HepG2 (cell line): ENCODE results near the gene HOXA6. TPM values are rescaled to one million over a fixed set of nuclear protein-coding genes. Genes with fewer than 3 reads are reported as not detected.
A peak's percentile ranks its signal among the peaks of the same experiment; 100 is the strongest.

Experiments used
- CCAR2 ChIP-seq: fragments of 200-400 bp; formaldehyde crosslinking; optimal IDR thresholded peaks from 2 replicates; pipeline ENCODE3; 2018; ENCODE audit warnings: low read depth, mild to moderate bottlenecking, low read length, moderate library complexity
- FOSL2 ChIP-seq: sonication (generic); formaldehyde crosslinking; IDR thresholded peaks from 2 replicates; pipeline ENCODE4 v1.4.0; 2020; ENCODE audit warnings: missing genetic modification reagents
- SCMH1 ChIP-seq: sonication (generic); formaldehyde crosslinking; IDR thresholded peaks from 2 replicates; pipeline ENCODE4 v1.9.0; 2021; ENCODE audit warnings: missing genetic modification reagents, mild to moderate bottlenecking, borderline replicate concordance
- TIGD3 ChIP-seq: sonication (generic); formaldehyde crosslinking; IDR thresholded peaks from 2 replicates; pipeline ENCODE4 v1.5.1; 2020; ENCODE audit warnings: mild to moderate bottlenecking, missing genetic modification reagents, borderline replicate concordance
- TMF1 ChIP-seq: sonication (generic); formaldehyde crosslinking; IDR thresholded peaks from 2 replicates; pipeline ENCODE4 v1.8.1; 2022; ENCODE audit warnings: low read depth, missing genetic modification reagents
- ZBTB42 ChIP-seq: sonication (generic); formaldehyde crosslinking; IDR thresholded peaks from 2 replicates; pipeline ENCODE4 v1.5.0; 2020; ENCODE audit warnings: mild to moderate bottlenecking, missing genetic modification reagents
- ZEB1 ChIP-seq: IDR thresholded peaks from 2 replicates; pipeline ENCODE4 v1.6.1; 2012; ENCODE audit warnings: mild to moderate bottlenecking, low read depth, inconsistent platforms; ENCODE audit not compliant: insufficient replicate concordance
- ZNF431 ChIP-seq: sonication (generic); formaldehyde crosslinking; IDR thresholded peaks from 2 replicates; pipeline ENCODE4 v1.9.0; 2022; ENCODE audit warnings: missing genetic modification reagents, low read depth, mild to moderate bottlenecking, borderline replicate concordance
- ZNF468 ChIP-seq: sonication (generic); formaldehyde crosslinking; IDR thresholded peaks from 2 replicates; pipeline ENCODE4 v1.8.0; 2022; ENCODE audit warnings: mild to moderate bottlenecking, moderate library complexity, missing genetic modification reagents
- ZNF766 ChIP-seq: sonication (generic); formaldehyde crosslinking; IDR thresholded peaks from 2 replicates; pipeline ENCODE4 v1.5.0; 2020; ENCODE audit warnings: missing genetic modification reagents, borderline replicate concordance
- polyA plus RNA-seq, 8 experiments: library from polyadenylated mRNA; depleted of rRNA in 3 of 8; stranded (reverse) in 7 of 8; unstranded in 1 of 8; fragments of >200 nt; fragmentation: Illumina TruSeq in 4 of 8; extraction: Trizol in 4 of 8; gene quantifications; 2 replicates each; pipeline versions ENCODE4 v1.2.1 to v1.2.3, GENCODE V29; 2011 to 2016; ENCODE audit warnings: low read depth in 4 of 8, missing spikeins in 1 of 8, mixed read lengths in 1 of 8; ENCODE audit not compliant: insufficient read depth in 1 of 8
- total RNA-seq, 5 experiments: library from RNA; depleted of rRNA; stranded (reverse); fragments of >200 nt; fragmentation: Illumina TruSeq; extraction: Trizol; gene quantifications; 2 replicates each; pipeline ENCODE4 v1.2.3, GENCODE V29; 2016; ENCODE audit warnings: low read depth in 1 of 5
- TF ChIP-seq, protein P1 (sequence below): IDR thresholded peaks from 2 replicates; pipeline ENCODE4 v1.6.1; 2016; ENCODE audit warnings: low read depth, missing genetic modification reagents, missing compliant biosample characterization
- TF ChIP-seq, protein P2 (sequence below): sonication (generic); formaldehyde crosslinking; IDR thresholded peaks from 2 replicates; pipeline ENCODE4 v1.5.0; 2020; ENCODE audit warnings: missing genetic modification reagents
- TF ChIP-seq, protein P3 (sequence below): sonication (generic); formaldehyde crosslinking; IDR thresholded peaks from 2 replicates; pipeline ENCODE4 v1.4.0; 2020; ENCODE audit warnings: missing genetic modification reagents, borderline replicate concordance

HOXA6 gene
- total and polyA plus RNA-seq, 2 of the 13 experiments (the other 11 are each of a cell fraction or from before 2014, with no cell fraction given): 1.3 to 1.5 TPM

- TF ChIP-seq, protein P1, sequence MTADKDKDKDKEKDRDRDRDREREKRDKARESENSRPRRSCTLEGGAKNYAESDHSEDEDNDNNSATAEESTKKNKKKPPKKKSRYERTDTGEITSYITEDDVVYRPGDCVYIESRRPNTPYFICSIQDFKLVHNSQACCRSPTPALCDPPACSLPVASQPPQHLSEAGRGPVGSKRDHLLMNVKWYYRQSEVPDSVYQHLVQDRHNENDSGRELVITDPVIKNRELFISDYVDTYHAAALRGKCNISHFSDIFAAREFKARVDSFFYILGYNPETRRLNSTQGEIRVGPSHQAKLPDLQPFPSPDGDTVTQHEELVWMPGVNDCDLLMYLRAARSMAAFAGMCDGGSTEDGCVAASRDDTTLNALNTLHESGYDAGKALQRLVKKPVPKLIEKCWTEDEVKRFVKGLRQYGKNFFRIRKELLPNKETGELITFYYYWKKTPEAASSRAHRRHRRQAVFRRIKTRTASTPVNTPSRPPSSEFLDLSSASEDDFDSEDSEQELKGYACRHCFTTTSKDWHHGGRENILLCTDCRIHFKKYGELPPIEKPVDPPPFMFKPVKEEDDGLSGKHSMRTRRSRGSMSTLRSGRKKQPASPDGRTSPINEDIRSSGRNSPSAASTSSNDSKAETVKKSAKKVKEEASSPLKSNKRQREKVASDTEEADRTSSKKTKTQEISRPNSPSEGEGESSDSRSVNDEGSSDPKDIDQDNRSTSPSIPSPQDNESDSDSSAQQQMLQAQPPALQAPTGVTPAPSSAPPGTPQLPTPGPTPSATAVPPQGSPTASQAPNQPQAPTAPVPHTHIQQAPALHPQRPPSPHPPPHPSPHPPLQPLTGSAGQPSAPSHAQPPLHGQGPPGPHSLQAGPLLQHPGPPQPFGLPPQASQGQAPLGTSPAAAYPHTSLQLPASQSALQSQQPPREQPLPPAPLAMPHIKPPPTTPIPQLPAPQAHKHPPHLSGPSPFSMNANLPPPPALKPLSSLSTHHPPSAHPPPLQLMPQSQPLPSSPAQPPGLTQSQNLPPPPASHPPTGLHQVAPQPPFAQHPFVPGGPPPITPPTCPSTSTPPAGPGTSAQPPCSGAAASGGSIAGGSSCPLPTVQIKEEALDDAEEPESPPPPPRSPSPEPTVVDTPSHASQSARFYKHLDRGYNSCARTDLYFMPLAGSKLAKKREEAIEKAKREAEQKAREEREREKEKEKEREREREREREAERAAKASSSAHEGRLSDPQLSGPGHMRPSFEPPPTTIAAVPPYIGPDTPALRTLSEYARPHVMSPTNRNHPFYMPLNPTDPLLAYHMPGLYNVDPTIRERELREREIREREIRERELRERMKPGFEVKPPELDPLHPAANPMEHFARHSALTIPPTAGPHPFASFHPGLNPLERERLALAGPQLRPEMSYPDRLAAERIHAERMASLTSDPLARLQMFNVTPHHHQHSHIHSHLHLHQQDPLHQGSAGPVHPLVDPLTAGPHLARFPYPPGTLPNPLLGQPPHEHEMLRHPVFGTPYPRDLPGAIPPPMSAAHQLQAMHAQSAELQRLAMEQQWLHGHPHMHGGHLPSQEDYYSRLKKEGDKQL (CRISPR knock-in tag): 0 out of 2 replicates have a peak, but pooled peaks have one; percentile 7
- no peak for TF ChIP-seq ZNF468 (CRISPR knock-in tag)
- no peak for TF ChIP-seq TMF1 (CRISPR knock-in tag)
- TF ChIP-seq, protein P2, sequence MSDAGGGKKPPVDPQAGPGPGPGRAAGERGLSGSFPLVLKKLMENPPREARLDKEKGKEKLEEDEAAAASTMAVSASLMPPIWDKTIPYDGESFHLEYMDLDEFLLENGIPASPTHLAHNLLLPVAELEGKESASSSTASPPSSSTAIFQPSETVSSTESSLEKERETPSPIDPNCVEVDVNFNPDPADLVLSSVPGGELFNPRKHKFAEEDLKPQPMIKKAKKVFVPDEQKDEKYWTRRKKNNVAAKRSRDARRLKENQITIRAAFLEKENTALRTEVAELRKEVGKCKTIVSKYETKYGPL (CRISPR knock-in tag): no peak
- TF ChIP-seq, protein P3, sequence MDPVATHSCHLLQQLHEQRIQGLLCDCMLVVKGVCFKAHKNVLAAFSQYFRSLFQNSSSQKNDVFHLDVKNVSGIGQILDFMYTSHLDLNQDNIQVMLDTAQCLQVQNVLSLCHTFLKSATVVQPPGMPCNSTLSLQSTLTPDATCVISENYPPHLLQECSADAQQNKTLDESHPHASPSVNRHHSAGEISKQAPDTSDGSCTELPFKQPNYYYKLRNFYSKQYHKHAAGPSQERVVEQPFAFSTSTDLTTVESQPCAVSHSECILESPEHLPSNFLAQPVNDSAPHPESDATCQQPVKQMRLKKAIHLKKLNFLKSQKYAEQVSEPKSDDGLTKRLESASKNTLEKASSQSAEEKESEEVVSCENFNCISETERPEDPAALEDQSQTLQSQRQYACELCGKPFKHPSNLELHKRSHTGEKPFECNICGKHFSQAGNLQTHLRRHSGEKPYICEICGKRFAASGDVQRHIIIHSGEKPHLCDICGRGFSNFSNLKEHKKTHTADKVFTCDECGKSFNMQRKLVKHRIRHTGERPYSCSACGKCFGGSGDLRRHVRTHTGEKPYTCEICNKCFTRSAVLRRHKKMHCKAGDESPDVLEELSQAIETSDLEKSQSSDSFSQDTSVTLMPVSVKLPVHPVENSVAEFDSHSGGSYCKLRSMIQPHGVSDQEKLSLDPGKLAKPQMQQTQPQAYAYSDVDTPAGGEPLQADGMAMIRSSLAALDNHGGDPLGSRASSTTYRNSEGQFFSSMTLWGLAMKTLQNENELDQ (CRISPR knock-in tag): no peak
- TF ChIP-seq CCAR2: peak; percentile 69
- TF ChIP-seq ZNF431 (CRISPR knock-in tag): 0 out of 2 replicates have a peak, but pooled peaks have one; percentile 42
- no peak; the same call in 1 of the 2 replicates for TF ChIP-seq ZNF766 (CRISPR knock-in tag)
- no peak for TF ChIP-seq SCMH1 (CRISPR knock-in tag)
- no peak for TF ChIP-seq ZBTB42 (CRISPR knock-in tag)
- TF ChIP-seq TIGD3 (CRISPR knock-in tag): no peak
- TF ChIP-seq ZEB1: no peak
- peak; percentile 41; the same call in 1 of the 2 replicates for TF ChIP-seq FOSL2
Observed at GRCh38 chr7:27122077-27122910, 25.3 kb downstream of the HOXA6 start (continued).
